GM23338 (cell line): ENCODE data around the gene RIBC2.

Experiments used
- CREB1 ChIP-seq: fragments of 250-450 bp; sonication (Bioruptor Pico); IDR thresholded peaks from 2 replicates; pipeline ENCODE4 v1.5.0; 2020; ENCODE audit warnings: low read depth, mild to moderate bottlenecking, moderate library complexity
- CTCF ChIP-seq, 2 experiments: fragments of 200-600 bp in 1 of 2; sonication (generic) in 1 of 2; conservative IDR thresholded peaks; 2 replicates each; pipeline versions ENCODE4 v1.5.1 to v1.6.1; 2016 to 2017; ENCODE audit warnings: antibody characterized with exemption in 2 of 2, low read depth in 2 of 2, mild to moderate bottlenecking in 2 of 2, moderate library complexity in 1 of 2
- ETS1 ChIP-seq: IDR thresholded peaks from 2 replicates; pipeline ENCODE4 v1.6.1; 2016; ENCODE audit warnings: antibody characterized with exemption
- EZH2 ChIP-seq: fragments of 200-600 bp; sonication (generic); IDR thresholded peaks from one replicate; pipeline ENCODE4 v1.8.0; 2017; ENCODE audit warnings: antibody characterized with exemption, mild to moderate bottlenecking, low read depth; ENCODE audit not compliant: unreplicated experiment
- EZH2phosphoT487 ChIP-seq: fragments of 200-600 bp; sonication (generic); IDR thresholded peaks from one replicate; pipeline ENCODE4 v1.8.1; 2018; ENCODE audit warnings: antibody characterized with exemption; ENCODE audit not compliant: unreplicated experiment
- JUNB ChIP-seq: IDR thresholded peaks from one replicate; pipeline ENCODE4 v1.6.1; 2016; ENCODE audit warnings: antibody characterized with exemption; ENCODE audit not compliant: unreplicated experiment
- POLR2AphosphoS5 ChIP-seq: IDR thresholded peaks from 2 replicates; pipeline ENCODE4 v1.6.1; 2016; ENCODE audit warnings: antibody characterized with exemption, low read depth
- REST ChIP-seq: IDR thresholded peaks from one replicate; pipeline ENCODE4 v1.6.1; 2018; ENCODE audit warnings: antibody characterized with exemption; ENCODE audit not compliant: unreplicated experiment
- ZNF331 ChIP-seq: fragments of 250-450 bp; sonication (Bioruptor Pico); IDR thresholded peaks from 2 replicates; pipeline ENCODE4 v1.5.0; 2020; ENCODE audit warnings: low read depth, mild to moderate bottlenecking, moderate library complexity
- ZNF462 ChIP-seq: fragments of 250-450 bp; sonication (Bioruptor Pico); IDR thresholded peaks from 2 replicates; pipeline ENCODE4 v1.5.0; 2020; ENCODE audit warnings: mild to moderate bottlenecking, moderate library complexity

- TF ChIP-seq CTCF (conservative IDR thresholded peaks at IDR 0.05; ENCODE audit: low read depth in 2 of 2) (no peak), POLR2AphosphoS5 (no peak), EZH2 (no peak), ETS1 (no peak), JUNB (no peak), EZH2phosphoT487 (no peak), ZNF331 (no peak), CREB1 (CRISPR knock-in tag) (no peak), REST (no peak), ZNF462 (CRISPR knock-in tag) (no peak)
These were observed 62.5 kb downstream of the RIBC2 start for GRCh38 chr22:45475851-45476514.
